Activated T-helper 17 cell treated with anti-CD3 and anti-CD28 coated beads, Interleukin-2, amount 50 U/mL, for 72 hours (primary cell): ENCODE measurements around the gene PGAP6. TPM values are rescaled to one million over a fixed set of nuclear protein-coding genes. Genes with fewer than 3 reads are reported as not detected.
"Not testable (repeated sequence)": the region's sequence is repeated elsewhere in the genome, so short reads cannot be mapped to it uniquely, and the experiment has no call there.

ENCODE experiments used
- ATAC-seq: fragments of 150-1000 bp; cut with Tn5 transposase; replicated peaks from 2 replicates; pipeline ENCODE4 v1.10.0; 2021; ENCODE audit warnings: mild to moderate bottlenecking, moderate library complexity
- H3K27ac Mint-ChIP-seq: one replicate; pipeline ENCODE4 v1.8.0; 2022; ENCODE audit warnings: mixed read lengths
- H3K27me3 Mint-ChIP-seq: one replicate; pipeline ENCODE4 v1.8.0; 2022; ENCODE audit warnings: mixed read lengths
- H3K36me3 Mint-ChIP-seq: one replicate; pipeline ENCODE4 v1.8.0; 2022; ENCODE audit warnings: low read depth, mild to moderate bottlenecking, mixed read lengths
- H3K4me1 Mint-ChIP-seq: one replicate; pipeline ENCODE4 v1.8.0; 2022; ENCODE audit warnings: mixed read lengths
- H3K4me3 Mint-ChIP-seq: one replicate; pipeline ENCODE4 v1.8.0; 2022; ENCODE audit warnings: mild to moderate bottlenecking, mixed read lengths
- H3K9me3 Mint-ChIP-seq: one replicate; pipeline ENCODE4 v1.8.0; 2022; ENCODE audit warnings: mixed read lengths
- total RNA-seq, 2 donors: library from RNA; stranded (reverse); gene quantifications; one replicate each; pipeline ENCODE4 v1.2.3, GENCODE V29; 2022

The PGAP6 gene
- total RNA-seq, 2 donors from 2014 or later: 25.6 to 26.1 TPM

- H3K27ac Mint-ChIP-seq: no peak overlapping the region
- ATAC-seq: no peak
- no peaks in the 10 kb centered on the region for H3K27me3 Mint-ChIP-seq
- no peaks in the 10 kb centered on the region for H3K9me3 Mint-ChIP-seq
- peaks cover 59% of the 10 kb centered on the region for H3K36me3 Mint-ChIP-seq
- H3K4me1 Mint-ChIP-seq: peaks cover 50% of the 10 kb centered on the region
- peak overlapping the region; percentile 11 for H3K4me3 Mint-ChIP-seq
These were observed 39.1 kb downstream of the PGAP6 start for GRCh38 chr16:342455-343213.

GRCh38 chr16:341974-342336, 39.8 kb downstream of the PGAP6 start:
- not testable (repeated sequence) for H3K9me3 Mint-ChIP-seq, H3K4me3 Mint-ChIP-seq, H3K27ac Mint-ChIP-seq, ATAC-seq, H3K27me3 Mint-ChIP-seq
- peaks cover 53% of the 10 kb centered on the region for H3K36me3 Mint-ChIP-seq
- peaks cover 44% of the 10 kb centered on the region for H3K4me1 Mint-ChIP-seq

DNA sequence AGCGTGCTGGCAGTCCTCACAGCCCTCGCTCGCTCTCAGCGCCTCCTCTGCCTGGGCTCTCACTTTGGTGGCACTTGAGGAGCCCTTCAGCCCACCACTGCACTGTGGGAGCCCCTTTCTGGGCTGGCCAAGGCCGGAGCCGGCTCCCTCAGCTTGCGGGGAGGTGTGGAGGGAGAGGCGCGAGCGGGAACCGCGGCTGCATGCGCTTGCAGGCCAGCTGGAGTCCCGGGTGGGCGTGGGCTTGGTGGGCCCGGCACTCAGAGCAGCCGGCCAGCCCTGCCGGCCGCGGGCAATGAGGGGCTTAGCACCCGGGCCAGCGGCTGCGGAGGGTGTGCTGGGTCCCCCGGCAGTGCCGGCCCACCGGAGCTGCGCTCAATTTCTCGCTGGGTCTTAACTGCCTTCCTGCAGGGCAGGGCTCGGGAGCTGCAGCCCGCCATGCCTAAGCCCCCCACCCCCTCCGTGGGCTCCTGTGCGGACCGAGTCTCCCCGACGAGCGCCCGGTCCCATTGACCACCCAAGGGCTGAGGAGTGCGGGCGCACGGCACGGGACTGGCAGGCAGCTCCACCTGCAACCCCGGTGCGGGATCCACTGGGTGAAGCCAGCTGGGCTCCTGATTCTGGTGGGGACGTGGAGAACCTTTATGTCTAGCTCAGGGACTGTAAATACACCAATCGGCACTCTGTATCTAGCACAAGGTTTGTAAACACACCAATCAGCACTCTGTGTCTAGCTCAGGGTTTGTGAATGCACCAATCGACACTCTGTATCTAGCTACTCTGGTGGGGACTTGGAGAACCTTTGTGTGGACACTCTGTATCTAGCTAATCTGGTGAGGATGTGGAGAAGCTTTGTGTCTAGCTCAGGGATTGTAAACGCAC, 40.4 kb downstream of the PGAP6 start:
- not testable (repeated sequence) for H3K4me3 Mint-ChIP-seq, H3K27me3 Mint-ChIP-seq, H3K27ac Mint-ChIP-seq, ATAC-seq, H3K9me3 Mint-ChIP-seq
- Mint-ChIP-seq H3K36me3 (peaks cover 46% of the 10 kb centered on the region), H3K4me1 (peaks cover 40% of the 10 kb centered on the region)

DNA sequence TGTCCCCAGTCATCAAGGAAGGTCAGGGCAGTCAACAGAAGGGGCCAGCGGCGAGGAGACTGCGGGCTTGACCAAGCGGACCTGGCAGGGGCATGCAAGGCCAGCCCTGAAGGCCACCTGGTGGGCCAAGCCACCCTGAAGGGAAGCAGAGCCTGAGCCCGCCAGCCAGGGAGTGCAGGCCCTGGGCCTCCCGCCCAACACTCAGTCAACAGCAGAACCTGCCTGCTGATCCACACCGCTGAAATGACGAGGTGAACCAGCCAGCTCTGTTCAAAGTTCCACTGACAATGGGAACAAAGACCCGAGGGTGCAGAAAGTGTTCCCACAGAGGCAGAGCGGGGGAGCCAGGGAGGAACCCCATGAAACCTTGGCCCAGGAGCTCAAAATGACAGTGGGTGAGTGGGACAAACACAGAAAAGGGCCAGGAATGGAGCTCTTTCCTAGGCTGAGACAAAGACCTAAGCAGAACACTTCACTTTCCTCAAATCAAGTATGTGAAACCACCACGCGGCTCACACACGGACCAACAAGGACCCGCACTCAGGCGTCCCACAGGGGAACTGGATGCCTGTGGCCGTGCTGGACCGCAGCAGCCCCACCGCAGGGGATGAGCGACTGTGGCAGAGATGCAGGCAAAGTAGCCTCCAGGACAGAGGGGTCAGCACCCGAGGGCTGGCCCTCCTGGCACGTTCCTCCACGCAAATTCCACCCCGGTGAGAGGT, 41.2 kb downstream of the PGAP6 start:
- peaks cover 38% of the 10 kb centered on the region for H3K4me1 Mint-ChIP-seq
- H3K27me3 Mint-ChIP-seq: no peaks in the 10 kb centered on the region
- H3K27ac Mint-ChIP-seq: no peak overlapping the region
- peaks cover 38% of the 10 kb centered on the region for H3K36me3 Mint-ChIP-seq
- no peaks in the 10 kb centered on the region for H3K9me3 Mint-ChIP-seq
- peak overlapping the region; percentile 25 for H3K4me3 Mint-ChIP-seq
- no peak for ATAC-seq

- no peak overlapping the region for H3K27ac Mint-ChIP-seq
- H3K4me3 Mint-ChIP-seq: peak overlapping the region; percentile 25
- no peaks in the 10 kb centered on the region for H3K9me3 Mint-ChIP-seq
- peaks cover 38% of the 10 kb centered on the region for H3K4me1 Mint-ChIP-seq
- H3K36me3 Mint-ChIP-seq: peaks cover 30% of the 10 kb centered on the region
- no peaks in the 10 kb centered on the region for H3K27me3 Mint-ChIP-seq
- ATAC-seq: no peak
These were observed 42.1 kb downstream of the PGAP6 start for GRCh38 chr16:339680-340079.

DNA sequence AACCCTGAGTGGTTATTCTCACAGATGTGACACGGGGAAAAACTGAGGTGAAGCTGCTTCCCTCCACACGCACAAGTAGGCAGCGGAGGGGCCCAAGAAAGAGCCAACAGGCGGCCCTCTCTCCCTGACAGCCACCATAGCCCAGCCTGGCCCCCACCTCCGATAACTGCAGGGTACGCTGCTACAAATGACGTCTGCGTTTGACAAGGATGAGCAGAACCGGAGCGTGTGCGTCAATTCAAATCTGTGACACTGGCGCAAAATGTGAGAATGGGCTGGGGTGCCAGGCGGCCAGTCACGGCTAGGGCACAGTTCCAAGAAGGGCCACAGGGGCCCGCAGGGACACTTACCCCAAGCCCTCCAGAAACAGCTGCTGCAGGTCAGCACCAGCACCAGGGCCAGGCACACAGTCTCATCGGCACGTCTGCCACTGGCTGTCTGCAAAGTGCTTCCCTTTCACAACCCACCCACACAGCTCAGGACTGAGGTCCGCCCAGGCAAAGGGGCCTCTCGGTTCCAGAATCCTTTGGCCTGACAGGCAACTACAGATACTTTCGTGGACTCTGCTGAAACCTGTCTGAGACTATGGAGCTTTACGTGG, 43.7 kb downstream of the PGAP6 start:
- Mint-ChIP-seq H3K9me3 (no peaks in the 10 kb centered on the region), H3K4me3 (peak overlapping the region; percentile 21), H3K36me3 (peaks cover 14% of the 10 kb centered on the region), H3K4me1 (peaks cover 47% of the 10 kb centered on the region), H3K27ac (no peak overlapping the region), H3K27me3 (no peaks in the 10 kb centered on the region)
- no peak for ATAC-seq

DNA sequence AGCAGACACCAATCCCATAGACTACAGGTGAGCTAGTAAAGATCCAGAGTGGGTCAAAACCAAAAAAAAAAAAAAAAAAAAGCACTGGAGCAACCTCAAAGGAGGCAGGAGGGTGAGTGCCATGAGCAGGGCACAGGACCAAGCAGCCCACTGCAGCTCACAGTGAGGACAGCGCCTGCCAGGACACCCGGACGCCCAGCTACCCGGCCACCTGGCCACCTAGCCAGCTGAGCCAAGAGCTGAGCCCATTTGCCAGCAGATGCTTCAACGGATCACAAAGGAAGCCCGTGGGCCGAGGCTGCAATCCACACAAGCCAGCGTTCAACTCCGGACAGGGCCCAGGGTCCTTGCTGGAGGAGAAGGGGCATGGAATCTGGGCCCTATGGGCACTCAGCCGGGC, 44.3 kb downstream of the PGAP6 start:
- H3K4me1 Mint-ChIP-seq: peaks cover 44% of the 10 kb centered on the region
- no peak overlapping the region for H3K4me3 Mint-ChIP-seq
- no peak for ATAC-seq
- no peaks in the 10 kb centered on the region for H3K9me3 Mint-ChIP-seq
- no peak overlapping the region for H3K27ac Mint-ChIP-seq
- H3K27me3 Mint-ChIP-seq: no peaks in the 10 kb centered on the region
- H3K36me3 Mint-ChIP-seq: peaks cover 7% of the 10 kb centered on the region

DNA sequence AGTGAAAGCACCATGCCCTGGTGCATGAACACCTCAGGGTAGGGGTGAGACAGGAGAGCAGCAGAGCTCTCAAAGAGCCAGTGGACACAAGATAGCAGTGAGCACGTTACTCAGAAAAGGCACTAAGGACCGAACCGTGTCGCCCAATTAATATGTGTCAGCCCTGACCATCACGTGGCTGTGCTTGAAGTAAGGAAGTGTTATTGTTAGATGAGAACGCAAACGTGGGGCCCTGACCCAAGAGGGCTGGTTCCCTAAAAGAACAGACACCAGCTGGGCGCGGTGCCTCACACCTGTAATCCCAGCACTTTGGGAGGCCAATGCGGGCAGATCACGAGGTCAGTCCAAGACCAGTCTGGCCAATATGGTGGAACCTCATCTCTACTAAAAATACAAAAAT, 45.5 kb downstream of the PGAP6 start:
- Mint-ChIP-seq H3K4me3 (no peak overlapping the region), H3K4me1 (peaks cover 37% of the 10 kb centered on the region), H3K27ac (no peak overlapping the region), H3K9me3 (no peaks in the 10 kb centered on the region), H3K36me3 (no peaks in the 10 kb centered on the region), H3K27me3 (no peaks in the 10 kb centered on the region)
- ATAC-seq: no peak

- H3K27me3 Mint-ChIP-seq, H3K9me3 Mint-ChIP-seq, ATAC-seq, H3K4me3 Mint-ChIP-seq, H3K27ac Mint-ChIP-seq: not testable (repeated sequence)
- H3K36me3 Mint-ChIP-seq: peaks cover 12% of the 10 kb centered on the region
- peaks cover 42% of the 10 kb centered on the region for H3K4me1 Mint-ChIP-seq
These were observed 46.7 kb downstream of the PGAP6 start for GRCh38 chr16:334861-335632.

DNA sequence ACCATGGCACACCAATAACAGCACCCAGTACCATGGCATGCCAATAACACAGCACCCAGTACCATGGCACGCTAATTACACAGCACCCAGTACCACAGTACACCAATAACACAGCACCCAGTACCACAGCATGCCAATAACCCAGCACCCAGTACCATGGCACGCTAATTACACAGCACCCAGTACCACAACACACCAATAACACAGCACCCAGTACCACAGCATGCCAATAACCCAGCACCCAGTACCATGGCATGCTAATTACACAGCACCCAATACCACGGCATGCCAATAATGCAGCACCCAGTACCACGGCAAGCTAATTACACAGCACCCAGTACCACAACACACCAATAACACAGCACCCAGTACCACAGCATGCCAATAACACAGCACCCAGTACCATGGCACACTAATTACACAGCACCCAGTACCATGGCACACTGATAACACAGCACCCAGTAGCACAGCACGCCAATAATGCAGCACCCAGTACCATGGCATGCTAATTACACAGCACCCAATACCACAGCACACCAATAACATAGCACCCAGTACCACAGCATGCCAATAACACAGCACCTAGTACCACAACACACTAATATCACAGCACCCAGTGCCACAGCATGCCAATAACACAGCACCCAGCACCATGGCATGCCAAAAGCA, 47.5 kb downstream of the PGAP6 start:
- H3K9me3 Mint-ChIP-seq, H3K27me3 Mint-ChIP-seq, H3K4me3 Mint-ChIP-seq, H3K27ac Mint-ChIP-seq, ATAC-seq: not testable (repeated sequence)
- peaks cover 13% of the 10 kb centered on the region for H3K36me3 Mint-ChIP-seq
- peaks cover 37% of the 10 kb centered on the region for H3K4me1 Mint-ChIP-seq

- H3K27me3 Mint-ChIP-seq: no peaks in the 10 kb centered on the region
These were observed 48.2 kb downstream of the PGAP6 start for GRCh38 chr16:333406-334094.

GRCh38 chr16:331181-331814, 50.5 kb downstream of the PGAP6 start:
- H3K27ac Mint-ChIP-seq, H3K27me3 Mint-ChIP-seq, H3K9me3 Mint-ChIP-seq, ATAC-seq, H3K4me3 Mint-ChIP-seq: not testable (repeated sequence)
- Mint-ChIP-seq H3K36me3 (peaks cover 13% of the 10 kb centered on the region), H3K4me1 (peaks cover 43% of the 10 kb centered on the region)

More at GRCh38 chr16:333406-334094, 48.2 kb downstream of the PGAP6 start:
- H3K4me1 Mint-ChIP-seq: peaks cover 37% of the 10 kb centered on the region
- H3K27ac Mint-ChIP-seq: no peak overlapping the region
- peaks cover 13% of the 10 kb centered on the region for H3K36me3 Mint-ChIP-seq
- ATAC-seq: no peak
- H3K9me3 Mint-ChIP-seq: no peaks in the 10 kb centered on the region
- no peak overlapping the region for H3K4me3 Mint-ChIP-seq
